ENCODE measurements around the gene IFNL1. TPM values are rescaled to one million over a fixed set of nuclear protein-coding genes. Genes with fewer than 3 reads are reported as not detected.

The IFNL1 gene
- total RNA-seq, 4 donors from 2014 or later, result not detected

DNA sequence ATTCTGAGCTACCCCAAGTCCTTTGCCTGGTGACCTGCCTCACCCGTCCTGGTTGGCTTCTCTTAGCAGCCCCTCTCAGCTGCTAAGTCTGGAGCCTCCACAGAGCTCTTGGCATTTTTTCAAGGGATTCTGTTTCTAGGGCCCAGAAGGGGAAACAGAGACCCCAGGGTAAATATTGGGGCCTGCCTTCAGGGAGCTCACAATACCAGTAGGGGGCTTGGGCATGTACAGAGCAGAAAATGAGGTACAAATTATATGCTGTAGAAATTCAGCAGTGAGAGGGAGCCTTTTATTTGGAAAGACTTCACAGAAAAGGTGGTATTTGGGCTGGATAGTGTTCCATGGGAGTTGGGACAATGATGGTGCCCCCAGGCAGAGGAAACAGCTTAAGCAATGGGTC, 49.7 kb downstream of the IFNL1 start:
- no peak overlapping the region for H3K4me3 ChIP-seq
- H3K9me3 ChIP-seq, result no peaks in the 10 kb centered on the region
- TF ChIP-seq POLR2AphosphoS5 (IDR thresholded peaks at IDR 0.05) (no peak), EP300 (IDR thresholded peaks at IDR 0.05; ENCODE audit: low read depth) (no peak), POLR2A (IDR thresholded peaks at IDR 0.05) (no peak)
- TF ChIP-seq, protein P1, sequence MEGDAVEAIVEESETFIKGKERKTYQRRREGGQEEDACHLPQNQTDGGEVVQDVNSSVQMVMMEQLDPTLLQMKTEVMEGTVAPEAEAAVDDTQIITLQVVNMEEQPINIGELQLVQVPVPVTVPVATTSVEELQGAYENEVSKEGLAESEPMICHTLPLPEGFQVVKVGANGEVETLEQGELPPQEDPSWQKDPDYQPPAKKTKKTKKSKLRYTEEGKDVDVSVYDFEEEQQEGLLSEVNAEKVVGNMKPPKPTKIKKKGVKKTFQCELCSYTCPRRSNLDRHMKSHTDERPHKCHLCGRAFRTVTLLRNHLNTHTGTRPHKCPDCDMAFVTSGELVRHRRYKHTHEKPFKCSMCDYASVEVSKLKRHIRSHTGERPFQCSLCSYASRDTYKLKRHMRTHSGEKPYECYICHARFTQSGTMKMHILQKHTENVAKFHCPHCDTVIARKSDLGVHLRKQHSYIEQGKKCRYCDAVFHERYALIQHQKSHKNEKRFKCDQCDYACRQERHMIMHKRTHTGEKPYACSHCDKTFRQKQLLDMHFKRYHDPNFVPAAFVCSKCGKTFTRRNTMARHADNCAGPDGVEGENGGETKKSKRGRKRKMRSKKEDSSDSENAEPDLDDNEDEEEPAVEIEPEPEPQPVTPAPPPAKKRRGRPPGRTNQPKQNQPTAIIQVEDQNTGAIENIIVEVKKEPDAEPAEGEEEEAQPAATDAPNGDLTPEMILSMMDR (IDR thresholded peaks at IDR 0.05), result no peak
- H3K36me3 ChIP-seq, result peaks cover 0 to 3% (median 0%) of the 10 kb centered on the region in 4 donors
- 90 to 100% methylated on average over 1 of the region's 1 CpG for WGBS, 2 donors (ENCODE audit: low coverage in 1 of 2)
- no peak for DNase-seq
- H3K27ac ChIP-seq, result no peak overlapping the region
- in situ Hi-C loops (cut with MboI; ENCODE audit: low pct_ligation_motif_present in 1 of 4, low pct_unique_long_range_greater_than_20kb in 1 of 4, low sequenced_read_pairs in 3 of 4), result loop anchor here in 2 of 4 donors (10.0 to 25.0 kb wide), 2 partner anchors 49 to 191 kb away; partner anchors contain the start of genes EID2 (in 2 of the 2), EID2B (in 2 of the 2), MED29 (in 1 of the 2) and PAF1 (in 1 of the 2)
- H3K27me3 ChIP-seq, result no peaks in the 10 kb centered on the region
- intact Hi-C loops (cut with DNase I; ENCODE audit: low total_unique reads), result loop anchor here (10.0 kb wide), 1 partner anchor 189 kb away; the partner anchor contains the start of gene EID2B
- H3K4me1 ChIP-seq, result peaks cover 13 to 38% (median 21%) of the 10 kb centered on the region in 4 donors

DNA sequence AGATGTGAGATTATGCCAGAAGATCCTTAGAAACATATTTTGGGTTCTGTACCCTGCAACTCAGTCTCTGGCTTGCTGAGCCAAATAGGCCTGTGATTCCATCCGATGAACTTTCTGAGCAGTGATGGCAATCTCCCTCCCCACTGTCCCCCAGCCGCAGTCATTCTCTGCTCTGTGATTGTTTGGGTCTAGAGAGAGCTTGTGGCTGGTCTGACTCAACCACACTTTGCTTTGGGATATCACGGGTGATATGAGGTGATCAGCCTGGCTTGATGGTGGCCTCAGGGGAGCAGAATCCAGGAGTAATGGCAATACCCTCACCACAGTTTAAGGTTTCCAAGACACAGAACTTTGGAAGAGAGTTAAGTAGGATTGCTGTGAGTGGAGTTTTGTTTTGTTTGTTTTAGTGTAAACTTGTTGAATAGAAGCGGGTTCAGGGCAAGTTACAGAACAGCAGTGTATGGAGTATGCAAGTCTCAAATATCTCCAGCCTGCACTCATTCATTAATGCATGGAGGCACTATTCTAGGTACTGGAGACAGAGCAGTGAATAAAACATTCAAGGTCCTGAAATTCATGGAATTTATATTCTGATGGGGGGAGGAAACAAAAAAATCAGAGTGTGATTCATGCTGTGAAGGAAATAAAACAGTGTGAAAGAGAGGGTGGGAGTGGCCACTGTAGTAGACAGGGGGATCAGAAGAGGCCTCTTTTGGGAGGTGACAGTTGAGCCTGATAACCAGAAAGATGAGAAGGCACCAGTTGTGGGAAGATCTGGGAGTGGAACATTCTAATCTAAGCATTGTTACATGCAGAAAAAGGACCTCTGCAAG, 51.3 kb downstream of the IFNL1 start:
- Histone ChIP-seq H3K27me3 (no peaks in the 10 kb centered on the region), H3K4me1 (peaks cover 11 to 42% (median 22%) of the 10 kb centered on the region in 4 donors), H3K4me3 (no peak overlapping the region), H3K36me3 (peaks cover 0 to 3% (median 0%) of the 10 kb centered on the region in 4 donors), H3K27ac (no peak overlapping the region), H3K9me3 (no peaks in the 10 kb centered on the region)
- 82% methylated on average over 4 of the region's 4 CpGs; no CpG with 5 or more reads in 1 of the 2 donors for WGBS, 2 donors (ENCODE audit: low coverage in 1 of 2)
- DNase-seq, result no peak
- TF ChIP-seq, protein P1 (IDR thresholded peaks at IDR 0.05), result no peak
- TF ChIP-seq POLR2AphosphoS5 (IDR thresholded peaks at IDR 0.05) (no peak), EP300 (IDR thresholded peaks at IDR 0.05; ENCODE audit: low read depth) (no peak), POLR2A (IDR thresholded peaks at IDR 0.05) (no peak)
- intact Hi-C loops (cut with DNase I; ENCODE audit: low total_unique reads), result loop anchor here (10.0 kb wide), 1 partner anchor 187 kb away; the partner anchor contains the start of gene EID2B
- in situ Hi-C loops (cut with MboI; ENCODE audit: low pct_ligation_motif_present in 1 of 4, low pct_unique_long_range_greater_than_20kb in 1 of 4, low sequenced_read_pairs in 3 of 4), result loop anchor here in 2 of 4 donors (10.0 to 25.0 kb wide), 2 partner anchors 47 to 190 kb away; partner anchors contain the start of genes EID2 (in 2 of the 2), EID2B (in 2 of the 2), MED29 (in 1 of the 2) and PAF1 (in 1 of the 2)

Small RNA genes lying within 50 kb of the gene (small RNA-seq; reads per million reads assigned to genes)
- gene AC011445.2, result 0 to 0.70 (median 0.07) reads per million in 4 donors

Other genes starting within 250 kb of the IFNL1 start
- gene ACP7, start 212.0 kb upstream of the IFNL1 start, total RNA-seq, result not detected
- gene PAK4, start 170.6 kb upstream of the IFNL1 start, total RNA-seq, result 10 to 100 TPM; 43.8 to 96.1 (median 63.2) TPM
- gene NCCRP1, start 99.4 kb upstream of the IFNL1 start, total RNA-seq, result 1 to 10 TPM in 2 of 4 donors, under 1 TPM in 1, not detected in 1; 0.14 to 3.0 (median 1.1) TPM
- not detected for gene SYCN, start 92.1 kb upstream of the IFNL1 start, total RNA-seq
- gene IFNL3, start 51.4 kb upstream of the IFNL1 start, total RNA-seq, result not detected
- gene IFNL4, start 47.6 kb upstream of the IFNL1 start, total RNA-seq, result not detected
- not detected for gene IFNL2, start 28.0 kb upstream of the IFNL1 start, total RNA-seq
- gene LRFN1, start 24.5 kb downstream of the IFNL1 start, total RNA-seq, result under 1 TPM in 2 of 4 donors, not detected in 2; 0.14 to 0.64 TPM
- 10 to 100 TPM in 2 of 4 donors, 1 to 10 TPM in 1, not detected in 1; 7.6 to 18.7 (median 17.6) TPM for gene GMFG, start 39.6 kb downstream of the IFNL1 start, total RNA-seq
- 100 to 1,000 TPM in 1 of 4 donors, 10 to 100 TPM in 3; 60.7 to 102 (median 77.1) TPM for gene SAMD4B, start 46.0 kb downstream of the IFNL1 start, total RNA-seq
- 10 to 100 TPM; 37.8 to 71.2 (median 43.0) TPM for gene PAF1, start 94.7 kb downstream of the IFNL1 start, total RNA-seq
- gene MED29, start 95.0 kb downstream of the IFNL1 start, total RNA-seq, result 10 to 100 TPM; 22.8 to 37.4 (median 27.8) TPM
- 100 to 1,000 TPM; 280 to 924 (median 309) TPM for gene ZFP36, start 110.4 kb downstream of the IFNL1 start, total RNA-seq
- 10 to 100 TPM in 2 of 4 donors, 1 to 10 TPM in 2; 6.1 to 27.7 (median 11.9) TPM for gene PLEKHG2, start 116.3 kb downstream of the IFNL1 start, total RNA-seq
- 1,000 to 10,000 TPM in 3 of 4 donors, 100 to 1,000 TPM in 1; 718 to 1,665 (median 1,335) TPM for gene RPS16, start 139.5 kb downstream of the IFNL1 start, total RNA-seq
- 100 to 1,000 TPM in 3 of 4 donors, 10 to 100 TPM in 1; 97.1 to 161 (median 125) TPM for gene SUPT5H, start 149.2 kb downstream of the IFNL1 start, total RNA-seq
- gene TIMM50, start 184.4 kb downstream of the IFNL1 start, total RNA-seq, result 10 to 100 TPM; 21.7 to 54.0 (median 33.5) TPM
- not detected for gene DLL3, start 202.5 kb downstream of the IFNL1 start, total RNA-seq
- gene SELENOV, start 218.7 kb downstream of the IFNL1 start, total RNA-seq, result not detected
- gene EID2B, start 236.4 kb downstream of the IFNL1 start, total RNA-seq, result 1 to 10 TPM in 3 of 4 donors, under 1 TPM in 1; 1.00 to 1.5 (median 1.3) TPM
- gene EID2, start 243.8 kb downstream of the IFNL1 start, total RNA-seq, result 1 to 10 TPM; 7.5 to 10.0 (median 8.1) TPM

Data from transverse colon (tissue), 4 donors.